Dendritic cell treated with granulocyte-macrophage colony-stimulating factor and Interleukin-4, amounts not matched to agents 40 ng/mL and 50 ng/mL, for 4 days (primary cell): ENCODE data around the gene MS4A2.
"Not testable (repeated sequence)": the region's sequence is repeated elsewhere in the genome, so short reads cannot be mapped to it uniquely, and the experiment has no call there.

Experiments
- H3K27ac Mint-ChIP-seq: one replicate; pipeline ENCODE4 v1.8.0; 2022; ENCODE audit warnings: mild to moderate bottlenecking, mixed read lengths
- H3K27me3 Mint-ChIP-seq: one replicate; pipeline ENCODE4 v1.8.0; 2022; ENCODE audit warnings: mild to moderate bottlenecking, mixed read lengths
- H3K36me3 Mint-ChIP-seq: one replicate; pipeline ENCODE4 v1.8.0; 2022; ENCODE audit warnings: low read depth, mixed read lengths
- H3K4me1 Mint-ChIP-seq: one replicate; pipeline ENCODE4 v1.8.0; 2022; ENCODE audit warnings: low read depth, mixed read lengths
- H3K4me3 Mint-ChIP-seq: one replicate; pipeline ENCODE4 v1.8.0; 2022; ENCODE audit warnings: mild to moderate bottlenecking, moderate library complexity, mixed read lengths
- H3K9me3 Mint-ChIP-seq: one replicate; pipeline ENCODE4 v1.8.0; 2022; ENCODE audit warnings: mixed read lengths
- intact Hi-C: fragments of 100-400 bp; cut with micrococcal nuclease; formaldehyde crosslinking; loops from one replicate; pipeline ENCODE4 v1.15.0; 2022

The MS4A2 gene

DNA sequence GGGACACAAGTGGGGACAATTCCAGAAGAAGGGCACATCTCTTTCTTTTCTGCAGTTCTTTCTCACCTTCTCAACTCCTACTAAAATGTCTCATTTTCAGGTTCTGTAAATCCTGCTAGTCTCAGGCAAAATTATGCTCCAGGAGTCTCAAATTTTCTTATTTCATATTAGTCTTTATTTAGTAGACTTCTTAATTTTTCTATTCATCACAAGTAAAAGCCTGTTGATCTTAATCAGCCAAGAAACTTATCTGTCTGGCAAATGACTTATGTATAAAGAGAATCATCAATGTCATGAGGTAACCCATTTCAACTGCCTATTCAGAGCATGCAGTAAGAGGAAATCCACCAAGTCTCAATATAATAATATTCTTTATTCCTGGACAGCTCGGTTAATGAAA, at the start of gene MS4A2:
Gene MS4A2, plus strand, starts transcription at position 301 of the 400 bp plus-strand sequence. CDS start 102 bp downstream, outside the sequence.
- no peaks in the 10 kb centered on the region for H3K36me3 Mint-ChIP-seq
- H3K9me3 Mint-ChIP-seq: no peaks in the 10 kb centered on the region
- peaks cover 7% of the 10 kb centered on the region for H3K4me1 Mint-ChIP-seq
- no peak within 1 kb of the TSS for H3K4me3 Mint-ChIP-seq
- no peak within 1 kb of the TSS for H3K27ac Mint-ChIP-seq
- intact Hi-C loops: no loop called here
- no peaks in the 10 kb centered on the region for H3K27me3 Mint-ChIP-seq

- H3K27ac Mint-ChIP-seq: no peak within 1 kb of the TSS
- no peaks in the 10 kb centered on the region for H3K36me3 Mint-ChIP-seq
- no peaks in the 10 kb centered on the region for H3K4me1 Mint-ChIP-seq
- intact Hi-C loops: no loop called here
- H3K9me3 Mint-ChIP-seq: no peaks in the 10 kb centered on the region
- H3K4me3 Mint-ChIP-seq: no peak within 1 kb of the TSS
- no peaks in the 10 kb centered on the region for H3K27me3 Mint-ChIP-seq
These were observed 48.4 kb upstream of the MS4A2 start, which contains the start of gene OOSP2 for GRCh38 chr11:60040109-60040508. TSS of gene OOSP2 (plus strand) at chr11:60040409. CDS start at chr11:60040460, 51 bp downstream.

GRCh38 chr11:60050422-60050821, 38.0 kb upstream of the MS4A2 start:
- H3K4me3 Mint-ChIP-seq, intact Hi-C loops, H3K27ac Mint-ChIP-seq, H3K9me3 Mint-ChIP-seq, H3K36me3 Mint-ChIP-seq, H3K4me1 Mint-ChIP-seq, H3K27me3 Mint-ChIP-seq: not testable (repeated sequence)

GRCh38 chr11:60050839-60051238, 37.6 kb upstream of the MS4A2 start:
- H3K4me3 Mint-ChIP-seq, H3K27me3 Mint-ChIP-seq, H3K27ac Mint-ChIP-seq, H3K36me3 Mint-ChIP-seq, H3K9me3 Mint-ChIP-seq, intact Hi-C loops: not testable (repeated sequence)
- H3K4me1 Mint-ChIP-seq: peaks cover 12% of the 10 kb centered on the region

DNA sequence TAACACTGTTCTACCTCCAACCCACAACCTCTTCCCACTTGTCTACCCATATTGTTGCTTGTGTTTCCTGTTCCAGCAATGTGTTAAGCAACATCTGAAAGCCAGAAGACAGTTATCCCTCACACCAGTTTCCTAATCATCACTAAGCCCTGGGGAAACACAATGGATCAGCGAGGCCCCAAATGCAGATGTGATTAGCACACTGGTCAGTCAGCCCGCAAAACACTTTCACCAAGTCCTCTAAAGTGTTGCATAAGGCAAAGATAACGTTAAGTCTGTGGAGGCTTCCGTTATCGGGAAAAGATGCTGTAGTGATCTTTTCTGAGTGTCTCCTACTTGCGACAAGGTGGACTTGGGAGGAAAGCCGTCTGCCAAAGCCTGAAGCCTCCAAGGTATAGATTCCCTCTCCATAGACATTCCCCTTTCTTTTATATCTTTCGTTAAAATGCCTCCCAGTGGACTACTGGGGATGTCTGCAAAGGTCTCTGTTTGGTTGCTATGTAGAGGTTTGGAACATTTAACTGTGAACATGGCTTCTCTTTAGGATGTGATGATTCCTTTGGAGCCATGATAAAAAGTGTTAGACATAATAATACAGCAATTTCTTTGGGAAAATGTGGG, 32.0 kb upstream of the MS4A2 start, which contains the start of gene MS4A3:
Gene MS4A3, plus strand, starts transcription at position 317 of the 621 bp plus-strand sequence. CDS start 4,496 bp downstream, outside the sequence.
- Mint-ChIP-seq H3K36me3 (no peaks in the 10 kb centered on the region), H3K9me3 (no peaks in the 10 kb centered on the region), H3K4me3 (no peak within 1 kb of the TSS), H3K4me1 (peaks cover 48% of the 10 kb centered on the region), H3K27me3 (no peaks in the 10 kb centered on the region), H3K27ac (no peak within 1 kb of the TSS)
- intact Hi-C loops: no loop called here

- H3K36me3 Mint-ChIP-seq: no peaks in the 10 kb centered on the region
- no peak overlapping the region for H3K4me3 Mint-ChIP-seq
- H3K4me1 Mint-ChIP-seq: peaks cover 55% of the 10 kb centered on the region
- intact Hi-C loops: no loop called here
- no peaks in the 10 kb centered on the region for H3K27me3 Mint-ChIP-seq
- no peak overlapping the region for H3K27ac Mint-ChIP-seq
- H3K9me3 Mint-ChIP-seq: no peaks in the 10 kb centered on the region
These were observed 29.4 kb upstream of the MS4A2 start for GRCh38 chr11:60059052-60059451.

- H3K9me3 Mint-ChIP-seq: no peaks in the 10 kb centered on the region
- intact Hi-C loops: no loop called here
- no peak overlapping the region for H3K27ac Mint-ChIP-seq
These were observed 28.8 kb upstream of the MS4A2 start for GRCh38 chr11:60059521-60060240.

DNA sequence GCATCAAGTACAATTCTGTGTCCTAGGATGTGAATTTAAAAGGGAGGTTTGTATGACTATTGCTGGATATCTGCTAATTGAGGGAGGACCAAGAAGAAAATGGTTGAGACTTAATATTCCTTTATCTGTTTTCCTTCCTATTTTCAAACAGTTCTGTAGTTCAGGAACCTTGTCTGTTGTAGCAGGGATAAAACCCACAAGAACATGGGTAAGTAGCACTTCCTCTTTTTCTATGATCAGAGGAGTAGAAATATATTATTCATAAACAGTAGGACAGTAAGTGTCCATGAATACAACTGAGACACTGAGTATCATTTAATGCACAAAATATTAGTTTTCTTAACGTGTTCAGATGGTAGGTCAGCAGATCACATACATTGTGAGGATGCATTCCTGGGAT, 24.4 kb upstream of the MS4A2 start:
- Mint-ChIP-seq H3K4me1 (peaks cover 12% of the 10 kb centered on the region), H3K4me3 (no peak overlapping the region), H3K27me3 (no peaks in the 10 kb centered on the region), H3K27ac (no peak overlapping the region), H3K9me3 (no peaks in the 10 kb centered on the region), H3K36me3 (no peaks in the 10 kb centered on the region)
- intact Hi-C loops: no loop called here

More at GRCh38 chr11:60059521-60060240, 28.8 kb upstream of the MS4A2 start:
- Mint-ChIP-seq H3K27me3 (no peaks in the 10 kb centered on the region), H3K4me3 (no peak overlapping the region), H3K4me1 (peaks cover 54% of the 10 kb centered on the region), H3K36me3 (no peaks in the 10 kb centered on the region)

GRCh38 chr11:60065801-60066200, 22.7 kb upstream of the MS4A2 start:
- Mint-ChIP-seq H3K27ac (no peak overlapping the region), H3K4me3 (no peak overlapping the region), H3K27me3 (no peaks in the 10 kb centered on the region), H3K4me1 (peaks cover 7% of the 10 kb centered on the region), H3K9me3 (no peaks in the 10 kb centered on the region), H3K36me3 (no peaks in the 10 kb centered on the region)
- intact Hi-C loops: no loop called here

GRCh38 chr11:60069450-60069849, 19.0 kb upstream of the MS4A2 start:
- no peaks in the 10 kb centered on the region for H3K36me3 Mint-ChIP-seq
- no peaks in the 10 kb centered on the region for H3K9me3 Mint-ChIP-seq
- no peaks in the 10 kb centered on the region for H3K4me1 Mint-ChIP-seq
- intact Hi-C loops: no loop called here
- no peak overlapping the region for H3K27ac Mint-ChIP-seq
- H3K27me3 Mint-ChIP-seq: peaks cover 3% of the 10 kb centered on the region
- H3K4me3 Mint-ChIP-seq: no peak overlapping the region

DNA sequence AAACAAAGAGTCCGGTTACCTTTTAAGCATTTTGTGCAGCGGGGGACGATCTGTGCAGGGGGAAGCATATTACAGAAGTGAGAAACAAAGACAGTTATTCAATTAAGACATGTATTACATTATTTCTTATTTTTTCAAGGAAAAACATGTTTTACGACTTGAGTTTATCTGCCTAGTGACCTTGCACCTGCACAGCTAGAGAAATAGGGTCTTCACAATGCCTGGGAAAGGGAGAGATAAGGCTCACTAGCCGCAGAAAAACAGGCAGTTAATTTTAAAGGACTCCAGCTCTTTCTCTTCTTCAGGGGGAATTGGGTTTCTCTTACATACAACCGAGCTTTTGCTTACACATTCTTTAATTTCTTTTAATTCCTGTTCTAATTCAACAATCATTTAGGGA, 16.8 kb upstream of the MS4A2 start:
- H3K27me3 Mint-ChIP-seq, H3K4me3 Mint-ChIP-seq, H3K27ac Mint-ChIP-seq, H3K4me1 Mint-ChIP-seq, H3K9me3 Mint-ChIP-seq, intact Hi-C loops, H3K36me3 Mint-ChIP-seq: not testable (repeated sequence)

GRCh38 chr11:60077216-60077817, 11.1 kb upstream of the MS4A2 start:
- Mint-ChIP-seq H3K27me3 (peaks cover 3% of the 10 kb centered on the region), H3K4me3 (no peak overlapping the region), H3K9me3 (peaks cover 33% of the 10 kb centered on the region), H3K4me1 (peaks cover 28% of the 10 kb centered on the region), H3K27ac (peak overlapping the region; percentile 60), H3K36me3 (no peaks in the 10 kb centered on the region)
- intact Hi-C loops: no loop called here

DNA sequence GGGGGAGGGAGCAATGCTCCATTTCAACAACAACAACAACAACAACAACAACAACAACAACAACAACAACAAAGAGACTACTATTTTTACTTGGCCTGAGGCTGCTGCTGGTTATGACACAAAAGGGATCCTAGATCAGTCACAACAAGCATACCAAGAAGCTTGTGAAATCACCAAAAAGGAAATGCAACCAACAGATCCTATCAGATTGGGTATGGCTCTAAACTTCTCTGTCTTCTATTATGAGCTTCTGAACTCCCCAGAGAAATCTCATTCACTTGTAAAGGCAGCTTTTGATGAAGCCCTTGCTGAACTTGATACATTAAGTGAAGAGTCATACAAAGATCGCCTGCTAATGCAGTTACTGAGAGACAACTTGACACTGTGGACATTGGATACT, 10.5 kb upstream of the MS4A2 start:
- H3K27ac Mint-ChIP-seq: peak overlapping the region; percentile 60
- H3K27me3 Mint-ChIP-seq: peaks cover 3% of the 10 kb centered on the region

GRCh38 chr11:60078745-60079144, 9.7 kb upstream of the MS4A2 start:
- H3K9me3 Mint-ChIP-seq: peaks cover 33% of the 10 kb centered on the region
- peaks cover 28% of the 10 kb centered on the region for H3K4me1 Mint-ChIP-seq
- intact Hi-C loops: no loop called here
- H3K4me3 Mint-ChIP-seq: no peak overlapping the region
- H3K27me3 Mint-ChIP-seq: no peaks in the 10 kb centered on the region
- no peak overlapping the region for H3K27ac Mint-ChIP-seq
- no peaks in the 10 kb centered on the region for H3K36me3 Mint-ChIP-seq

More for the DNA sequence above, 10.5 kb upstream of the MS4A2 start:
- peaks cover 28% of the 10 kb centered on the region for H3K4me1 Mint-ChIP-seq
- intact Hi-C loops: no loop called here
- H3K36me3 Mint-ChIP-seq: no peaks in the 10 kb centered on the region
- H3K9me3 Mint-ChIP-seq: peaks cover 33% of the 10 kb centered on the region
- no peak overlapping the region for H3K4me3 Mint-ChIP-seq
